ENCODE measurements around the gene NTRK3.

The NTRK3 gene

GRCh38 chr15:87930457-87930856 lies 326.1 kb downstream of the NTRK3 start:
- no peak for DNase-seq

- no peak for DNase-seq
Observed at GRCh38 chr15:87929841-87930240, 326.7 kb downstream of the NTRK3 start.

- DNase-seq, result no peak
Observed at GRCh38 chr15:87924433-87924832, 332.1 kb downstream of the NTRK3 start.

- DNase-seq, result no peak
Observed at GRCh38 chr15:87919064-87919463, 337.5 kb downstream of the NTRK3 start.

GRCh38 chr15:87917480-87917879 lies 339.1 kb downstream of the NTRK3 start:
- DNase-seq, result no peak

- no peak for DNase-seq
Observed at GRCh38 chr15:87916208-87916607, 340.3 kb downstream of the NTRK3 start.

- no peak for DNase-seq
Observed at GRCh38 chr15:87910301-87910700, 346.2 kb downstream of the NTRK3 start.

GRCh38 chr15:87907676-87908446 lies 348.7 kb downstream of the NTRK3 start:
- DNase-seq, result no peak

GRCh38 chr15:87906444-87906843 lies 350.1 kb downstream of the NTRK3 start:
- DNase-seq, result no peak

GRCh38 chr15:87902772-87903426 lies 353.6 kb downstream of the NTRK3 start:
- no peak for DNase-seq

GRCh38 chr15:87901926-87902690 lies 354.4 kb downstream of the NTRK3 start:
- DNase-seq, result no peak

- no peak for DNase-seq
Observed at GRCh38 chr15:87901008-87901407, 355.5 kb downstream of the NTRK3 start.

GRCh38 chr15:87896936-87897335 lies 359.6 kb downstream of the NTRK3 start:
- DNase-seq, result no peak

GRCh38 chr15:87887177-87887576 lies 369.4 kb downstream of the NTRK3 start:
- DNase-seq, result no peak

GRCh38 chr15:87881026-87881425 lies 375.5 kb downstream of the NTRK3 start:
- DNase-seq, result no peak

GRCh38 chr15:87877822-87878542 lies 378.6 kb downstream of the NTRK3 start:
- no peak for DNase-seq

GRCh38 chr15:87877114-87877810 lies 379.3 kb downstream of the NTRK3 start:
- no peak for DNase-seq

GRCh38 chr15:87874896-87875711 lies 381.4 kb downstream of the NTRK3 start:
- DNase-seq, result no peak

- DNase-seq, result no peak
Observed at GRCh38 chr15:87873516-87873915, 383.0 kb downstream of the NTRK3 start.

GRCh38 chr15:87871731-87872320 lies 384.7 kb downstream of the NTRK3 start:
- DNase-seq, result no peak

- DNase-seq, result no peak
Observed at GRCh38 chr15:87871258-87871681, 385.3 kb downstream of the NTRK3 start.

All from activated CD4-positive, alpha-beta T cell treated with anti-CD3 and anti-CD28 coated beads for 48 hours (primary cell).